Measurements from ENCODE around the gene DRD1. TPM values are rescaled to one million over a fixed set of nuclear protein-coding genes. Genes with fewer than 3 reads are reported as not detected.
"Not testable (repeated sequence)": the region's sequence is repeated elsewhere in the genome, so short reads cannot be mapped to it uniquely, and the experiment has no call there.

Gene DRD1
- total RNA-seq, 1 donor from 2014 or later = 0.54 TPM

DNA sequence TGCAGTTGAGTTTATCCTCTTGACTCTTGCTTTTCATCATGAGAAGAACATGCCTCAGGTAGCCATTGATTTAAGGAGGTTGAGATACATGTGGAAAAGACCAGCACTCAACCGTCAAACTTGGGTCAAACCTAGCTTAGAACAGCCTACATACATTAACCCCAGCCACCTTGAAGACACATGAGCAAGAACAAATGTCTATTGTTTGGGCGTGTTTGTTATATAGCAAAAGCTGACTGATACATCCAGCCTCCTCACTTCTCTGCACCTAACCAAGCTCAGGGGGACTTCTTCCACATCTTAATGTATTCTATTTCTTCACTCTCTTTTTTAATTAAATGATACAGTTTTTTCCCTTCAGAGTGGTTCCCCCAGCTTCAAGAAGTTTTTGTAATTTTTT, 28.7 kb downstream of the DRD1 start:
- Mint-ChIP-seq H3K4me1 (no peaks in the 10 kb centered on the region), H3K27ac (no peak overlapping the region), H3K36me3 (no peaks in the 10 kb centered on the region), H3K4me3 (no peak overlapping the region), H3K27me3 (ENCODE audit: low read depth) (no peaks in the 10 kb centered on the region), H3K9me3 (peaks cover 4% of the 10 kb centered on the region)
- no peak for DNase-seq (ENCODE audit: low spot score in 2 of 2, unreplicated experiment in 2 of 2)
- TF ChIP-seq, protein P1, sequence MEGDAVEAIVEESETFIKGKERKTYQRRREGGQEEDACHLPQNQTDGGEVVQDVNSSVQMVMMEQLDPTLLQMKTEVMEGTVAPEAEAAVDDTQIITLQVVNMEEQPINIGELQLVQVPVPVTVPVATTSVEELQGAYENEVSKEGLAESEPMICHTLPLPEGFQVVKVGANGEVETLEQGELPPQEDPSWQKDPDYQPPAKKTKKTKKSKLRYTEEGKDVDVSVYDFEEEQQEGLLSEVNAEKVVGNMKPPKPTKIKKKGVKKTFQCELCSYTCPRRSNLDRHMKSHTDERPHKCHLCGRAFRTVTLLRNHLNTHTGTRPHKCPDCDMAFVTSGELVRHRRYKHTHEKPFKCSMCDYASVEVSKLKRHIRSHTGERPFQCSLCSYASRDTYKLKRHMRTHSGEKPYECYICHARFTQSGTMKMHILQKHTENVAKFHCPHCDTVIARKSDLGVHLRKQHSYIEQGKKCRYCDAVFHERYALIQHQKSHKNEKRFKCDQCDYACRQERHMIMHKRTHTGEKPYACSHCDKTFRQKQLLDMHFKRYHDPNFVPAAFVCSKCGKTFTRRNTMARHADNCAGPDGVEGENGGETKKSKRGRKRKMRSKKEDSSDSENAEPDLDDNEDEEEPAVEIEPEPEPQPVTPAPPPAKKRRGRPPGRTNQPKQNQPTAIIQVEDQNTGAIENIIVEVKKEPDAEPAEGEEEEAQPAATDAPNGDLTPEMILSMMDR (IDR thresholded peaks at IDR 0.05; ENCODE audit: unreplicated experiment) = no peak

DNA sequence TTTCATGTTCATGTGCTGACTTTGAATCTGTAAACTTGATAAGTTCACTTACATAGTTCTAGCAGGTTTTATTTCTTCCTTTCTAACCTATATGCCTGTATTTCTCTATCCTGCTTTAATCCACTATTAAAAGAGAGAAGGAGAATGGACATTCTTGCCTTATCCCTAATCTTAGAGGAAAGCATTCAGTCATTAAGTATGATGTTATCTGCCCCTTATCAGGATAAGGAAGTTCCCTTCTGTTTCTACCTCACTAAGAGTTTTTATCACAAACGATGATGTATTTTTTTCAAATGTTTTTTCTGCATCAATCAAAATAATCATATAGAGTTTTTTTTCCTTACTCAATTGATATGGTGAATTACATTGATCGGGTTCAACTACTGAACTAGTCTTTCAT, 33.1 kb downstream of the DRD1 start:
- no peak overlapping the region for H3K4me3 Mint-ChIP-seq
- TF ChIP-seq, protein P1 (IDR thresholded peaks at IDR 0.05; ENCODE audit: unreplicated experiment) = no peak
- H3K27me3 Mint-ChIP-seq (ENCODE audit: low read depth) = no peaks in the 10 kb centered on the region
- peaks cover 4% of the 10 kb centered on the region for H3K9me3 Mint-ChIP-seq
- DNase-seq (ENCODE audit: low spot score in 2 of 2, unreplicated experiment in 2 of 2) = no peak
- no peak overlapping the region for H3K27ac Mint-ChIP-seq
- no peaks in the 10 kb centered on the region for H3K4me1 Mint-ChIP-seq
- H3K36me3 Mint-ChIP-seq = no peaks in the 10 kb centered on the region

DNA sequence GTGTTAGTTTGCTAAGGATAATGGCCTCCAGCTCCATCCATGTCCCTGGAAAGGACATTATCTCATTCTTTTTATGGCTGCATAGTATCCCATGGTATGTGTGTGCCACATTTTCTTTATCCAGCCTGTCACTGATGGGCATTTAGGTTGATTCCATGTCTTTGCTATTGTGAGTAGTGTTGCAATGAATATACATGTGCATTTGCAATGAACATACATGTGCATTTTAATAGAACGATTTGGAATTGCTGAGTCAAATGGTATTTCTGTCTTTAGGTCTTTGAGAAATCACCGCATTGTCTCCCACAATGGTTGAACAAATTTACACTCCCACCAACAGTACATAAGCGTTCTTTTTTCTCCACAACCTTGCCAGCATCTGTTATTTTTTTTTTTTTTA, 37.7 kb downstream of the DRD1 start:
- no peak for DNase-seq (ENCODE audit: low spot score in 2 of 2, unreplicated experiment in 2 of 2)
- no peak overlapping the region for H3K27ac Mint-ChIP-seq
- H3K27me3 Mint-ChIP-seq (ENCODE audit: low read depth) = no peaks in the 10 kb centered on the region
- no peak overlapping the region for H3K4me3 Mint-ChIP-seq
- H3K4me1 Mint-ChIP-seq = no peaks in the 10 kb centered on the region
- TF ChIP-seq, protein P1 (IDR thresholded peaks at IDR 0.05; ENCODE audit: unreplicated experiment) = no peak
- H3K36me3 Mint-ChIP-seq = no peaks in the 10 kb centered on the region
- peaks cover 12% of the 10 kb centered on the region for H3K9me3 Mint-ChIP-seq

DNA sequence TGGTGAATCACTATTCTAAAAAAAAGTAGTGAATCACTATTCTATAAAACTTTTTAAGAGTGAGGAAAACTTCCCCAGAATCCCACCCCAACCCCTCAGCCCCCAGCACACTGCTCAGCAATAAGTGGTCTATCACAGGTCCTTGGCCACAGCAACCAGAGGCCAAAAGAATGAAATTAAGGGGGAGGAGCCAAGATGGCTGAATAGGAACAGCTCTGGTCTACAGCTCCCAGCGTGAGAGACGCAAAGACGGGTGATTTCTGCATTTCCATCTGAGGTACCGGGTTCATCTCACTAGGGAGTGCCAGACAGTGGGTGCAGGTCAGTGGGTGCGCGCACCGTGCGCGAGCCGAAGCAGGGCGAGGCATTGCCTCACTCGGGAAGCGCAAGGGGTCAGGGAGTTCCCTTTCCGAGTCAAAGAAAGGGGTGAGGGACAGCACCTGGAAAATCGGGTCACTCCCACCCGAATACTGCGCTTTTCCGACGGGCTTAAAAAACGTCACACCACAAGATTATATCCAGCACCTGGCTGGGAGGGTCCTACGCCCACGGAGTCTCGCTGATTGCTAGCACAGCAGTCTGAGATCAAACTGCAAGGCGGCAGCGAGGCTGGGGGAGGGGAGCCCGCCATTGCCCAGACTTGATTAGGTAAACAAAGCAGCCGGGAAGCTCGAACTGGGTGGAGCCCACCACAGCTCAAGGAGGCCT, 46.2 kb downstream of the DRD1 start:
- Mint-ChIP-seq H3K27ac (peak overlapping the region; percentile 53), H3K4me3 (peak overlapping the region; percentile 69)
- not testable (repeated sequence) for H3K27me3 Mint-ChIP-seq (ENCODE audit: low read depth); H3K4me1 Mint-ChIP-seq; H3K9me3 Mint-ChIP-seq; DNase-seq (ENCODE audit: low spot score in 2 of 2, unreplicated experiment in 2 of 2); H3K36me3 Mint-ChIP-seq

DNA sequence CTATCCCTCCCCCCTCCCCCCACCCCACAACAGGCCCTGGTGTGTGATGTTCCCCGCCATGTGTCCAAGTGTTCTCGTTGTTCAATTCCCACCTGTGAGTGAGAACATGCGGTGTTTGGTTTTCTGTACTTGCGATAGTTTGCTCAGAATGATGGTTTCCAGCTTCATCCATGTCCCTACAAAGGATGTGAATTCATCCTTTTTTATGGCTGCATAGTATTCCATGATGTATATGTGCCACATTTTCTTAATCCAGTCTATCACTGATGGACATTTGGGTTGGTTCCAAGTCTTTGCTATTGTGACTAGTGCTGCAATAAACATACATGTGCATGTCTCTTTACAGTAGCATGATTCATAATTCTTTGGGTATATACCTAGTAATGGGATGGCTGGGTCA, 48.6 kb downstream of the DRD1 start:
- not testable (repeated sequence) for DNase-seq (ENCODE audit: low spot score in 2 of 2, unreplicated experiment in 2 of 2); H3K4me1 Mint-ChIP-seq; H3K36me3 Mint-ChIP-seq; H3K4me3 Mint-ChIP-seq; H3K27ac Mint-ChIP-seq; H3K9me3 Mint-ChIP-seq; H3K27me3 Mint-ChIP-seq (ENCODE audit: low read depth)

DNA sequence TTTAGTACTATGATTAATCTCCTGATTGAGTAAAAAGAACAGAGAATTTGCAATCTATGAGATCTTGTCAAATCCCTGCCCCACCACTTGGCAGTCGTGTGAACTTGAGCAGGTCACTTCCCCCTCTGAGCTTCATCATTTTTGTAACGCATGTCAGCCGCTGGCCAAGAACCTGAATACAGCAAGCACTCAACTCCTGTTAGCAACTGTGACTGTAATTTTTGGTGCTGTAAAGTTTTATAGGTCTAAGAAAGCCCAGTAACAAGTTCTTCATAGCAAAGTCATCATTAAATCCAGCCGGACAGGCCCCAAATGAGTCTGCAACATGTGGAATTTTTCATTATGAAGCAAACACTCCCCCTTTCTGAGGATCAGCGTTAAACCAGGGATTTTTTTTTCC, 49.4 kb downstream of the DRD1 start:
- DNase-seq (ENCODE audit: low spot score in 2 of 2, unreplicated experiment in 2 of 2) = no peak
- H3K4me1 Mint-ChIP-seq = no peaks in the 10 kb centered on the region
- no peak overlapping the region for H3K27ac Mint-ChIP-seq
- H3K9me3 Mint-ChIP-seq = no peaks in the 10 kb centered on the region
- peaks cover 9% of the 10 kb centered on the region for H3K27me3 Mint-ChIP-seq (ENCODE audit: low read depth)
- TF ChIP-seq, protein P1 (IDR thresholded peaks at IDR 0.05; ENCODE audit: unreplicated experiment) = no peak
- H3K4me3 Mint-ChIP-seq = no peak overlapping the region
- no peaks in the 10 kb centered on the region for H3K36me3 Mint-ChIP-seq

DNA sequence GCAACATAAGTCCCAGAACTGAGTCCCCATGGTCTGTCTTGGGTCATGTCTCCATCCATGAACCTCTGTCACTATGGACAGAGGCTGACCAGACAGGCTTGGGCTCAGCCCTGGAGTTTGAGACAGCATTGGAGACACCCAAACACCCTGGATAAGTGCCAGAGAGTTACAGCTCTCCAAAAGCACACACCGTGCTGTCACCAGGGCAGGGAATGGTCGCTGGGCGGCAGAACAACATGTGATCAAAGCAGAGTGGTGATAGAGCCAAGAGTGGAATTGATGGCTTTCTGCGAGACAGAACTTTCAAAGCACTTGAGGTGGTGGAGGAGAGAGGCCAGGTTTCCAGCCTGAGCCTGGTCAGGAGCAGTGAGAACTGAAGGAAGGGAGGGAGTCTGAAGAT, 50.1 kb downstream of the DRD1 start:
- TF ChIP-seq, protein P1 (IDR thresholded peaks at IDR 0.05; ENCODE audit: unreplicated experiment) = no peak
- no peaks in the 10 kb centered on the region for H3K36me3 Mint-ChIP-seq
- H3K4me3 Mint-ChIP-seq = no peak overlapping the region
- H3K4me1 Mint-ChIP-seq = no peaks in the 10 kb centered on the region
- peaks cover 10% of the 10 kb centered on the region for H3K27me3 Mint-ChIP-seq (ENCODE audit: low read depth)
- DNase-seq (ENCODE audit: low spot score in 2 of 2, unreplicated experiment in 2 of 2) = no peak
- H3K9me3 Mint-ChIP-seq = no peaks in the 10 kb centered on the region
- H3K27ac Mint-ChIP-seq = no peak overlapping the region

Data from mesothelial cell of epicardium (in vitro differentiated cells).